H1 (cell line): Measurements from ENCODE around the gene OR11L1. TPM values are rescaled to one million over a fixed set of nuclear protein-coding genes. Genes with fewer than 3 reads are reported as not detected.

Source experiments
- CHD7 ChIP-seq: fragments of 300-600 bp; sonication (generic); IDR thresholded peaks from 2 replicates; pipeline ENCODE4 v1.7.1; 2012; ENCODE audit warnings: low read length, moderate library complexity, mild to moderate bottlenecking, inconsistent platforms; ENCODE audit not compliant: insufficient replicate concordance
- CTBP2 ChIP-seq: IDR thresholded peaks from 2 replicates; pipeline ENCODE4 v1.7.0; 2011; ENCODE audit warnings: borderline replicate concordance, mild to moderate bottlenecking, moderate library complexity, mixed read lengths, low read length; ENCODE audit not compliant: insufficient read depth, insufficient read length
- PHF8 ChIP-seq: fragments of 200-600 bp; sonication (generic); conservative IDR thresholded peaks from 2 replicates; pipeline ENCODE4 v1.7.1; 2012; ENCODE audit warnings: low read depth, mild to moderate bottlenecking, inconsistent platforms, low read length, moderate library complexity
- polyA plus RNA-seq, 7 experiments: library from polyadenylated mRNA; depleted of rRNA in 3 of 7; stranded (reverse) in 5 of 7; unstranded in 2 of 7; fragments of >200 nt in 5 of 7; fragments of 200-250 nt in 2 of 7; gene quantifications; 1 replicate in 5 of 7; 2 replicates in 1 of 7; 4 replicates in 1 of 7; pipeline versions ENCODE4 v1.2.1 to v1.2.3, GENCODE V29; 2011 to 2013; ENCODE audit warnings: missing spikeins in 2 of 7, mixed read lengths in 2 of 7
- total RNA-seq: library from RNA; stranded (reverse); fragmentation: NEBNext Ultra II Directional; extraction: Animal tissue kit (Norgen Biotek cat#: 25700); gene quantifications from 2 replicates; pipeline ENCODE4 v1.2.1, GENCODE V29; 2021
- TF ChIP-seq, protein P1 (sequence below): IDR thresholded peaks from 2 replicates; pipeline ENCODE4 v1.6.1; 2011; ENCODE audit warnings: low read length, improper control_type of control experiment

The OR11L1 gene
- total and polyA plus RNA-seq, 2 of the 8 experiments (the other 6 are each of a cell fraction or from before 2014, with no cell fraction given), result not detected

DNA sequence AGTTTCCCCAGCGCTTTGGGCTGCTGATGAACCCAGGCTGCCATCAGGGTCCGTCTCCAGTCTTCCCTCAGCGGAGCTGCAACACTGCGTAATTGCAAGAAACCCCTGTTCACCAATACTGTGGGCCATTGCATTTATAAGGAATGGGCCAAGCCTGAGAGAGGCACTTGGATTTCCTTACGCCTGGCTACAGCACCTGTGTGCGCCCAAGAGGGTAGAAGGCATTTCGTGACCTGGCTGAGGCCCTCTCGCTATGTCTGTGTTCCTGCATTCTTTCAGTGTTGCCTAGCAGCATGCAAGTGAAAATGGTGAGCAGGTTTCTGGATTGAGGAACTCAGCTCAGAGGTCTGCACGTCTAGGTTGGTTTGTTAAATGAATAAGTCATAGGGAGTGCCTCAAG lies 41.6 kb upstream of the OR11L1 start (continued):
- TF ChIP-seq CHD7 (no peak), CTBP2 (no peak), PHF8 (no peak)
- TF ChIP-seq, protein P1, sequence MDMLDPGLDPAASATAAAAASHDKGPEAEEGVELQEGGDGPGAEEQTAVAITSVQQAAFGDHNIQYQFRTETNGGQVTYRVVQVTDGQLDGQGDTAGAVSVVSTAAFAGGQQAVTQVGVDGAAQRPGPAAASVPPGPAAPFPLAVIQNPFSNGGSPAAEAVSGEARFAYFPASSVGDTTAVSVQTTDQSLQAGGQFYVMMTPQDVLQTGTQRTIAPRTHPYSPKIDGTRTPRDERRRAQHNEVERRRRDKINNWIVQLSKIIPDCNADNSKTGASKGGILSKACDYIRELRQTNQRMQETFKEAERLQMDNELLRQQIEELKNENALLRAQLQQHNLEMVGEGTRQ, result no peak
- TF ChIP-seq, all 59 proteins: peak for 0
